GM18505 (cell line): ENCODE results near the gene DOCK7.

Experiments used
- ATAC-seq: cut with Tn5 transposase; IDR thresholded peaks from one replicate; pipeline ENCODE4 v1.9.1; 2021; ENCODE audit not compliant: unreplicated experiment
- POLR2A ChIP-seq: IDR thresholded peaks from 4 replicates; pipeline ENCODE4 v1.6.1; 2011; ENCODE audit warnings: borderline replicate concordance; ENCODE audit not compliant: insufficient read depth, insufficient read length; ENCODE audit errors: extremely low read depth

The DOCK7 gene

GRCh38 chr1:62405247-62405646, 282.9 kb downstream of the DOCK7 start:
- no peak for TF ChIP-seq POLR2A
- no peak for ATAC-seq
